Activated CD8-positive, alpha-beta memory T cell treated with anti-CD3 and anti-CD28 coated beads for 36 hours (primary cell): ENCODE data around the gene MADD. TPM values are rescaled to one million over a fixed set of nuclear protein-coding genes. Genes with fewer than 3 reads are reported as not detected.

ENCODE experiments used
- CTCF ChIA-PET: fragments of 350-600 bp; sonication (Branson Sonifier 250); formaldehyde crosslinking; loops from one replicate; lab custom pipeline; 2021; ENCODE audit warnings: antibody characterized with exemption; lab: Charles Lee
- POLR2A ChIA-PET: fragments of 350-600 bp; sonication (Branson Sonifier 250); formaldehyde crosslinking; loops from one replicate; lab custom pipeline; 2021; ENCODE audit warnings: antibody characterized with exemption; lab: Charles Lee
- total RNA-seq, 2 experiments: library from RNA; stranded (reverse); gene quantifications; one replicate each; pipeline ENCODE4 v1.2.3, GENCODE V29; 2021

Gene MADD
- total RNA-seq, 2 experiments from 2014 or later, result 56.1 to 58.1 TPM

DNA sequence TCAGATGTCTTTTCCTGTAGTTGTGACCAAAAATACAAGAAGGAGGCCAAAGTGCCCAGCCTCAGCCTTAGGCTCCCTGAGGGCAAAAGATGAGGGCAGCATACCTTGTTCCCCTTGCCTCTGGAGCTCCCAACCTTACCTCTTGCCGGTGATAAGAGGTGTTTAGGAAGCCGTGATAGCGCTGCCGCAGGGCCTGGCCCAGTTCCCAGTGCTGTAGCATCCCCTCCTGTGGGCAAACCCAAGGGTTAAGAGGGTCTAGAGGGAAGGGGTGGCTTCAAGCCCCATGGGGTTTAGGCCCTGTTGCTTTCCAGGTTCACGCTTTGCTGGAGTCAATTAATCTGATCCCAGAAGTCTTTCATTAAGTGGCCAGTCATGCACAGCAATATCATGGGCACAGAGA lies 22.4 kb upstream of the MADD start:
- ChIA-PET CTCF (interaction anchor here (0.7 kb wide), 1 partner anchor 65 kb away, joined by 3 read pairs; no protein-coding TSS in a partner anchor), POLR2A (interaction anchor here (0.9 to 2.2 kb wide), 4 partner anchors 12 to 33 kb away, joined by 3 to 12 read pairs (median 8); partner anchors contain the start of genes DDB2 and NR1H3)

DNA sequence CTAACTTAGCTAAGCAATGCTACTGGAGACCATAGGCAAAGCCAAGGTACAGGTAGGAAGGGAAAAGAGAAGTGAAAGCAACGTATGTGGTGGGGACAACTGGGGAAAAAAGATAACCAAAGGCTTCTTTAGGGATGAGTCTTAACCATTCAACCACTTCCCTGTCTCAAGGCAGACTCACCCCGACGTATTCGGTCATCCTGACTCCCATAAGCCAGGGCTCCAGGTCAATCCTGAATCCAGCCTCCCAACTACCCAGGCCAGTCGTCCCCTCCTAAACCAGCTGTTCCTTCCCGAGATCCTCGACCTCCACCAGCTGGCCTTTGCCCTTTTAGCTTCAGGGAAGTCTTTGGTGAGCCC lies 21.6 kb upstream of the MADD start:
- ChIA-PET POLR2A (interaction anchor here (0.8 to 2.2 kb wide), 6 partner anchors 11 to 34 kb away, joined by 3 to 12 read pairs (median 6); partner anchors contain the start of genes DDB2 and NR1H3), CTCF (interaction anchor here (0.8 to 1.8 kb wide), 7 partner anchors 11 to 95 kb away, joined by 3 to 16 read pairs (median 5); partner anchors contain the start of genes DDB2, NR1H3 and PACSIN3)

DNA sequence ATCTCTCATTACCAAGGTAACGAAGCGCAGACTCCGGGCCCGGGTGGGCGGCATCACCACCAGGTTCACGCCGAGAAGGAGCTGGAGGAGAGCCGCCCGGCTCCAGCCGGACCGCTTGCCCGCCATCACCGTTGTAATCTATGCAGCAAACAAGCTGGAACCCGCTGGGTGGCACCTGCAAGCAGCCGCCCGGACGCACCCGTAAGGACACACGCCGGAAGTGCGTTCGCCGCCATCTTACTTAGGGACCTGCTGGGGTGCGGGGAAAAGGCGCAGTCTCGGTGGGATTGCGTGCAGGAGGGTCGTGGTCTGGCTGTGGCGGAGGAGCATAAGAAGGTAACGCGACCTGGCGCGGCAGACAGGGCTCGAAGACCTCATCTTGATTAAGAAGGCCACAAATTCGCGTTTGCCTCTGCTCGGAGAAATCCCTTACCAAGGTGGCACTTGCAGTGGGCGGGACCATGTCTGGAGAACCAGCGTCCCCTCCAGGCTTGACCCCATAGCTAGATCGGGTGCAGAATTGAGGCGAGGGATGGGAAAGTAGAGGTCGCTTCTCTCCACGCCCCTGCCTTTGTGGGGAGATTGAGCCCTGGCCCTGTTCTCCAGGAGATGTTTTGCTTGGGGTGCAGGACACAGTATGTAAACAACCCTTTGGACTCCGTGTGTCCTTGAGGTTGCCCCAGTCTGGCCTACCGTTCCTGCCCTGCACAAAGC lies 21.1 kb upstream of the MADD start, which contains the start of gene ACP2:
Gene ACP2 (minus strand): TSS at position 151 of the 714 bp plus-strand sequence. CDS start 25 bp downstream, at position 126.
- ChIA-PET POLR2A (interaction anchor here (0.8 to 2.2 kb wide), 6 partner anchors 10 to 35 kb away, joined by 3 to 12 read pairs (median 6); partner anchors contain the start of genes DDB2 and NR1H3), CTCF (interaction anchor here (0.8 to 1.8 kb wide), 8 partner anchors 10 to 96 kb away, joined by 3 to 16 read pairs (median 4); partner anchors contain the start of genes DDB2, NR1H3 and PACSIN3)

DNA sequence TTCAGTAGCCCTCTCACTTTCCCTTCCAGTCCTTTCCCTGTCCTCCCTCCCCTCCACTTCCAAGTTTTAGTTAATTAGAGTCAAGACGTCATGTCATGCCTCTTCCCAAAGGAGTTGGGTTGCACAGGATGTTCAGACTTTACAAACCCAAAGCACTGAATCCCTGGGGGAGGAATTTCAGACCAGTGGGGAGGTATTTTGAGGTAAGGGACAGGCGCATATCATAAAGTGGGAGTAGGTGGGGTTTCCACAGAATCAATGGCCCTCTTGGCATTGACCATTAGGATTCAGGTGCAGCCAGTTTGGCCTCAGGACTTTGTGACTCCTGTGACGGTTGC lies 20.6 kb upstream of the MADD start:
- CTCF ChIA-PET, result interaction anchor here (1.1 to 1.8 kb wide), 5 partner anchors 10 to 96 kb away, joined by 3 to 16 read pairs (median 5); partner anchors contain the start of gene NR1H3
- POLR2A ChIA-PET, result interaction anchor here (1.4 to 2.2 kb wide), 3 partner anchors 10 to 36 kb away, joined by 4 to 12 read pairs (median 9); partner anchors contain the start of genes DDB2 and NR1H3

GRCh38 chr11:47251751-47252150 lies 18.2 kb upstream of the MADD start:
- ChIA-PET POLR2A (interaction anchor here (0.6 kb wide), 1 partner anchor 10 kb away, joined by 5 read pairs; no protein-coding TSS in a partner anchor), CTCF (interaction anchor here (0.7 kb wide), 1 partner anchor 24 kb away, joined by 3 read pairs; no protein-coding TSS in a partner anchor)

DNA sequence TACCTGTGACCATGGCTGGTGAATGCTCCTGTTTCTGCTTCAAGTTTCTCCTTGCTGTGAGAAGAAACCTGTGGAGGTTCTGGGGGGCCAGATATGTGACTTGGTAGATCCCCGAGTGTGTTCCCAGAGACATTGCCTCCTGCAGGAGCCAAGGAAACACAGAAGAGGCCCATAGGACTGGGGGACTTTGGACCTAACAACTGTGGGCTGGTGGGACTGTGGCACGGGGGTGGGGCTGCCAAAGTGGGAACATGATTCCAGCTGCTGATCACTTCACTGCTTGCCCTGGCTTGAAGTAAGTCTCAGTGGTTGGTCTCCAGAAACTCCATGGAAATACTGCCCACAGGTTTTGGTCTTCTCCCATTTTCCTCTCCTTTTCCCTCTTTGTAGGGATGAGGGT lies 16.3 kb upstream of the MADD start:
- POLR2A ChIA-PET, result no interaction called here
- CTCF ChIA-PET, result no interaction called here

GRCh38 chr11:47254386-47254785 lies 15.5 kb upstream of the MADD start:
- ChIA-PET CTCF (interaction anchor here (1.3 kb wide), 1 partner anchor 9 kb away, joined by 3 read pairs; no protein-coding TSS in a partner anchor), POLR2A (interaction anchor here (1.0 kb wide), 1 partner anchor 21 kb away, joined by 3 read pairs; no protein-coding TSS in a partner anchor)

GRCh38 chr11:47256374-47256773 lies 13.6 kb upstream of the MADD start:
- CTCF ChIA-PET, result interaction anchor here (0.7 kb wide), 1 partner anchor 98 kb away, joined by 3 read pairs; no protein-coding TSS in a partner anchor
- POLR2A ChIA-PET, result no interaction called here

GRCh38 chr11:47257177-47257516 lies 12.8 kb upstream of the MADD start:
- ChIA-PET POLR2A (no interaction called here), CTCF (interaction anchor here (0.7 to 1.6 kb wide), 2 partner anchors 80 to 97 kb away, joined by 3 to 8 read pairs; partner anchors contain the start of gene ARFGAP2)

- CTCF ChIA-PET, result interaction anchor here (1.6 to 3.1 kb wide), 3 partner anchors 9 to 80 kb away, joined by 5 to 16 read pairs (median 8); partner anchors contain the start of genes ACP2 and ARFGAP2
- POLR2A ChIA-PET, result interaction anchor here (2.7 kb wide), 1 partner anchor 9 kb away, joined by 9 read pairs; the partner anchor contains the start of gene ACP2
These were observed 12.2 kb upstream of the MADD start, which contains the start of gene NR1H3 for GRCh38 chr11:47257517-47258316. Gene NR1H3 (plus strand): TSS chr11:47257996. CDS start chr11:47259217, 1,221 bp downstream.

- POLR2A ChIA-PET, result interaction anchor here (2.7 kb wide), 1 partner anchor 10 kb away, joined by 9 read pairs; the partner anchor contains the start of gene ACP2
These were observed 11.5 kb upstream of the MADD start for GRCh38 chr11:47258317-47258902.

GRCh38 chr11:47259232-47259977 lies 10.5 kb upstream of the MADD start:
- ChIA-PET POLR2A (interaction anchor here (0.6 to 2.7 kb wide), 3 partner anchors 11 to 97 kb away, joined by 4 to 9 read pairs (median 4); partner anchors contain the start of genes ACP2 and DDB2), CTCF (interaction anchor here (0.6 to 3.1 kb wide), 18 partner anchors 8 to 336 kb away, joined by 3 to 16 read pairs (median 4); partner anchors contain the start of genes ACP2 and PACSIN3)

More at GRCh38 chr11:47258317-47258902, 11.5 kb upstream of the MADD start:
- CTCF ChIA-PET, result interaction anchor here (1.2 to 3.1 kb wide), 8 partner anchors 9 to 81 kb away, joined by 3 to 16 read pairs (median 6); partner anchors contain the start of genes ACP2 and ARFGAP2

DNA sequence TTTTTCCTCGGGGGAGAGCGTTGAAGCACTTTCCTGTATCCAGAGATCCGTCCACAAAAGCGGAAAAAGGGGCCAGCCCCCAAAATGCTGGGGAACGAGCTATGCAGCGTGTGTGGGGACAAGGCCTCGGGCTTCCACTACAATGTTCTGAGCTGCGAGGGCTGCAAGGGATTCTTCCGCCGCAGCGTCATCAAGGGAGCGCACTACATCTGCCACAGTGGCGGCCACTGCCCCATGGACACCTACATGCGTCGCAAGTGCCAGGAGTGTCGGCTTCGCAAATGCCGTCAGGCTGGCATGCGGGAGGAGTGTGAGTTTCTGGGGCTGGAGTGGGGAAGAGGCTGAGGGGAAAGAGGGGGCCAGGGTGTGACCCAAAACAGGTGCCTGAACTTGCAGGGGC lies 9.6 kb upstream of the MADD start:
- POLR2A ChIA-PET, result interaction anchor here (1.3 to 2.7 kb wide), 2 partner anchors 12 to 45 kb away, joined by 4 to 9 read pairs; partner anchors contain the start of genes ACP2 and DDB2
- CTCF ChIA-PET, result interaction anchor here (1.2 to 3.1 kb wide), 6 partner anchors 11 to 82 kb away, joined by 3 to 16 read pairs (median 4); partner anchors contain the start of gene ACP2

DNA sequence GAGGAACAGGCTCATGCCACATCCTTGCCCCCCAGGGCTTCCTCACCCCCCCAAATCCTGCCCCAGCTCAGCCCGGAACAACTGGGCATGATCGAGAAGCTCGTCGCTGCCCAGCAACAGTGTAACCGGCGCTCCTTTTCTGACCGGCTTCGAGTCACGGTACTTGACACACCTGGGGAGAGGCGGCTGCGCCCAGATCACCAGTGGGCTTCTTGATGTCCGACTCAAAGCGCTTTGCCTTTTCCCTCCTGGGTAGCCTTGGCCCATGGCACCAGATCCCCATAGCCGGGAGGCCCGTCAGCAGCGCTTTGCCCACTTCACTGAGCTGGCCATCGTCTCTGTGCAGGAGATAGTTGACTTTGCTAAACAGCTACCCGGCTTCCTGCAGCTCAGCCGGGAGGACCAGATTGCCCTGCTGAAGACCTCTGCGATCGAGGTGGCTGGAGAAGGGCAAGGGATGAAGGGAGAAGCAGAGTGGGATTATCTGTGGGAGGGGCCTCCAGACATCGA lies 8.6 kb upstream of the MADD start:
- ChIA-PET CTCF (interaction anchor here (0.8 kb wide), 1 partner anchor 99 kb away, joined by 3 read pairs; no protein-coding TSS in a partner anchor), POLR2A (interaction anchor here (0.7 kb wide), 1 partner anchor 10 kb away, joined by 5 read pairs; no protein-coding TSS in a partner anchor)

GRCh38 chr11:47264119-47264518 lies 5.8 kb upstream of the MADD start:
- POLR2A ChIA-PET, result interaction anchor here (1.1 to 1.2 kb wide), 2 partner anchors 22 to 49 kb away, joined by 3 read pairs; partner anchors contain the start of gene DDB2

GRCh38 chr11:47264521-47264920 lies 5.4 kb upstream of the MADD start:
- CTCF ChIA-PET, result interaction anchor here (1.2 to 1.8 kb wide), 2 partner anchors 87 to 143 kb away, joined by 3 to 8 read pairs; no protein-coding TSS in a partner anchor
- POLR2A ChIA-PET, result interaction anchor here (1.1 to 1.2 kb wide), 2 partner anchors 22 to 50 kb away, joined by 3 read pairs; partner anchors contain the start of gene DDB2

More at GRCh38 chr11:47264119-47264518, 5.8 kb upstream of the MADD start:
- CTCF ChIA-PET, result interaction anchor here (1.8 kb wide), 1 partner anchor 86 kb away, joined by 8 read pairs; no protein-coding TSS in a partner anchor
